Neural cell (in vitro differentiated cells): ENCODE results near the gene IFITM2. TPM values are rescaled to one million over a fixed set of nuclear protein-coding genes. Genes with fewer than 3 reads are reported as not detected.

Source experiments
- H2AFZ ChIP-seq: fragments of 200-600, 300-800 bp; sonication (generic), shearing (Covaris generic); 2 replicates; pipeline ENCODE4 v1.6.0; 2014; ENCODE audit warnings: low read depth, mild to moderate bottlenecking, antibody characterized with exemption, low read length, moderate library complexity
- H3F3A ChIP-seq: fragments of 200-600 bp; shearing (Covaris generic); 2 replicates; pipeline ENCODE4 v1.6.1; 2016; ENCODE audit warnings: mild to moderate bottlenecking, moderate library complexity, mixed read lengths, antibody characterized with exemption, low read length; ENCODE audit not compliant: insufficient read depth, poor library complexity, severe bottlenecking
- H3K27ac ChIP-seq: fragments of 200-600, 300-800 bp; sonication (generic), shearing (Covaris generic); 2 replicates; pipeline ENCODE4 v1.5.1; 2014; ENCODE audit warnings: mild to moderate bottlenecking, low read length, moderate library complexity
- H3K27me3 ChIP-seq: fragments of 300-800, 200-600 bp; sonication (generic), shearing (Covaris generic); 2 replicates; pipeline ENCODE4 v1.6.0; 2014; ENCODE audit warnings: mild to moderate bottlenecking, low read depth, low read length, moderate library complexity; ENCODE audit not compliant: insufficient read depth
- H3K36me3 ChIP-seq: fragments of 300-800, 200-600 bp; sonication (generic), shearing (Covaris generic); 2 replicates; pipeline ENCODE4 v1.5.1; 2014; ENCODE audit warnings: mild to moderate bottlenecking, antibody characterized with exemption, low read length, moderate library complexity; ENCODE audit not compliant: insufficient read depth
- H3K4me2 ChIP-seq: fragments of 300-800, 200-600 bp; sonication (generic), shearing (Covaris generic); 2 replicates; pipeline ENCODE4 v1.6.0; 2014; ENCODE audit warnings: mild to moderate bottlenecking, low read length
- H3K4me3 ChIP-seq: fragments of 300-800, 200-600 bp; sonication (generic), shearing (Covaris generic); 2 replicates; pipeline ENCODE4 v1.5.1; 2014; ENCODE audit warnings: mild to moderate bottlenecking, low read length, moderate library complexity
- H3K79me2 ChIP-seq: fragments of 200-600 bp; shearing (Covaris generic); replicated peaks from 2 replicates; pipeline ENCODE4 v1.6.0; 2014; ENCODE audit warnings: mild to moderate bottlenecking, low read length, moderate library complexity; ENCODE audit not compliant: insufficient read depth
- H3K9ac ChIP-seq: fragments of 300-800, 200-600 bp; sonication (generic), shearing (Covaris generic); 2 replicates; pipeline ENCODE4 v1.6.1; 2016; ENCODE audit warnings: mild to moderate bottlenecking, low read length, mixed read lengths
- H3K9me2 ChIP-seq: fragments of 200-600 bp; shearing (Covaris generic); 2 replicates; pipeline ENCODE4 v1.6.1; 2016; ENCODE audit warnings: mild to moderate bottlenecking, low read length, mixed read lengths; ENCODE audit not compliant: insufficient read depth
- H3K9me3 ChIP-seq: fragments of 200-600, 300-800 bp; sonication (generic), shearing (Covaris generic); 2 replicates; pipeline ENCODE4 v1.6.1; 2016; ENCODE audit warnings: mild to moderate bottlenecking, mixed run types, low read length, moderate library complexity, mixed read lengths
- H4K20me1 ChIP-seq: fragments of 200-600 bp; shearing (Covaris generic); 2 replicates; pipeline ENCODE4 v1.6.1; 2016; ENCODE audit warnings: mild to moderate bottlenecking, mixed run types; ENCODE audit not compliant: insufficient read depth
- EP300 ChIP-seq: fragments of 450-650 bp; conservative IDR thresholded peaks from 2 replicates; pipeline ENCODE4 v1.6.1; 2014; ENCODE audit warnings: antibody characterized with exemption, mild to moderate bottlenecking, moderate library complexity; ENCODE audit not compliant: poor library complexity, severe bottlenecking
- EZH2 ChIP-seq: fragments of 200-600, 300-800 bp; shearing (Covaris generic), sonication (generic); IDR thresholded peaks from 2 replicates; pipeline ENCODE4 v1.6.1; 2014; ENCODE audit warnings: antibody characterized with exemption, low read length, borderline replicate concordance, mild to moderate bottlenecking; ENCODE audit not compliant: insufficient read depth, poor library complexity, severe bottlenecking
- MXI1 ChIP-seq: fragments of 450-650 bp; conservative IDR thresholded peaks from 2 replicates; pipeline ENCODE4 v1.6.1; 2014; ENCODE audit warnings: antibody characterized with exemption, mild to moderate bottlenecking; ENCODE audit not compliant: poor library complexity, severe bottlenecking
- POLR2AphosphoS5 ChIP-seq: IDR thresholded peaks from 2 replicates; pipeline ENCODE4 v1.6.1; 2012
- RAD21 ChIP-seq: fragments of 450-650 bp; conservative IDR thresholded peaks from 2 replicates; pipeline ENCODE4 v1.6.1; 2014; ENCODE audit warnings: antibody characterized with exemption, mild to moderate bottlenecking, moderate library complexity
- REST ChIP-seq: IDR thresholded peaks from 2 replicates; pipeline ENCODE4 v1.6.1; 2012; ENCODE audit warnings: borderline replicate concordance
- SMC3 ChIP-seq: fragments of 450-650 bp; conservative IDR thresholded peaks from 2 replicates; pipeline ENCODE4 v1.6.1; 2014; ENCODE audit warnings: antibody characterized with exemption, mild to moderate bottlenecking, moderate library complexity; ENCODE audit not compliant: poor library complexity
- TAF1 ChIP-seq: IDR thresholded peaks from 2 replicates; pipeline ENCODE4 v1.6.1; 2012; ENCODE audit warnings: low read depth
- polyA plus RNA-seq: library from polyadenylated mRNA; depleted of rRNA; stranded (reverse); fragments of >200 nt; gene quantifications from 2 replicates; pipeline ENCODE4 v1.2.3, GENCODE V29; 2014
- TF ChIP-seq, protein P1 (sequence below): fragments of 450-650 bp; IDR thresholded peaks from 2 replicates; pipeline ENCODE4 v1.5.1; 2014; ENCODE audit warnings: antibody characterized with exemption, mild to moderate bottlenecking, moderate library complexity; ENCODE audit not compliant: poor library complexity, severe bottlenecking

IFITM2 gene
- polyA plus RNA-seq, 1 donor from 2014 or later: not detected

DNA sequence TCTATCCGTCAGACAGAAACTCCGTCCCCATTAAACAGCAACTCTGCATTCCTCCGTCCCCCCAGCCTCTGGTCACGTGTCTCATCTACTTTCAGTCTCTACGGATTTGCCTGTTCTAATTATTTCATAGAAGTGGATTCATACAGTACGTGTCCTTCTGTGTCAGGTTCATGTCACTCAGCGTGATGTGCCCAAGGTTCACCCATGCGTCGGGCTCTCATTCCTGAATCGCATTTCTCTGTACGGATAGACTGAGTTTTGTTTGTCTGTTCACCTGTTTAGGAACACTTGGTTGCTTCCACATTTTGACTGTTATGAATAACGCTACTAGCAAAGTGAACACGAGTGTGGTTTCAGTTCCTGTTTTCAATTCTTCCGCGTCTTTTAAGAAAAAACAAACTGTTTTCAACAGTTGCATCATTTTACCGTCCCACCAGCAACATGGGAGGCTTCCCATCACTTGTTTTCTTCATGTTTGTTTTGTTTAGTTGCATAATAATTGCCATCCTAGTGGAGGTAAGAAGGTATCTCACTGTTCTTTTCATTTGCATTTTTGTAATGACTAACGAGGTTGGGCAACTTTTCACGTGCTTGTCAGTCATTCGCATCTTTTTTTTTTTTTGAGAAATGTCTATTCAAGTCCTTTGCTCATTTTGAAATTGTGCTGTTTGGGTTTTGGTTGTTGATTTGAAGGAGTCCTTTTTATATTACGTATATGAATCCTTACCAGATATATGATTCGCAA, 38.3 kb upstream of the IFITM2 start:
- Histone ChIP-seq H3K9me3 (no peaks in the 10 kb centered on the region), H3K4me2 (no peak overlapping the region), H3K27ac (no peak overlapping the region), H3K4me3 (no peak overlapping the region), H3F3A (no peaks in the 10 kb centered on the region), H3K27me3 (no peaks in the 10 kb centered on the region), H4K20me1 (no peaks in the 10 kb centered on the region), H2AFZ (no peak overlapping the region), H3K79me2 (no peaks in the 10 kb centered on the region), H3K9ac (no peak overlapping the region), H3K36me3 (no peaks in the 10 kb centered on the region), H3K9me2 (no peaks in the 10 kb centered on the region)
- TF ChIP-seq, protein P1, sequence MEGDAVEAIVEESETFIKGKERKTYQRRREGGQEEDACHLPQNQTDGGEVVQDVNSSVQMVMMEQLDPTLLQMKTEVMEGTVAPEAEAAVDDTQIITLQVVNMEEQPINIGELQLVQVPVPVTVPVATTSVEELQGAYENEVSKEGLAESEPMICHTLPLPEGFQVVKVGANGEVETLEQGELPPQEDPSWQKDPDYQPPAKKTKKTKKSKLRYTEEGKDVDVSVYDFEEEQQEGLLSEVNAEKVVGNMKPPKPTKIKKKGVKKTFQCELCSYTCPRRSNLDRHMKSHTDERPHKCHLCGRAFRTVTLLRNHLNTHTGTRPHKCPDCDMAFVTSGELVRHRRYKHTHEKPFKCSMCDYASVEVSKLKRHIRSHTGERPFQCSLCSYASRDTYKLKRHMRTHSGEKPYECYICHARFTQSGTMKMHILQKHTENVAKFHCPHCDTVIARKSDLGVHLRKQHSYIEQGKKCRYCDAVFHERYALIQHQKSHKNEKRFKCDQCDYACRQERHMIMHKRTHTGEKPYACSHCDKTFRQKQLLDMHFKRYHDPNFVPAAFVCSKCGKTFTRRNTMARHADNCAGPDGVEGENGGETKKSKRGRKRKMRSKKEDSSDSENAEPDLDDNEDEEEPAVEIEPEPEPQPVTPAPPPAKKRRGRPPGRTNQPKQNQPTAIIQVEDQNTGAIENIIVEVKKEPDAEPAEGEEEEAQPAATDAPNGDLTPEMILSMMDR: no peak
- no peak for TF ChIP-seq SMC3
- TF ChIP-seq EZH2: no peak
- no peak for TF ChIP-seq RAD21
- no peak for TF ChIP-seq EP300
- no peak for TF ChIP-seq REST
- TF ChIP-seq POLR2AphosphoS5: no peak
- TF ChIP-seq TAF1: no peak
- no peak for TF ChIP-seq MXI1

GRCh38 chr11:270451-271318, 36.9 kb upstream of the IFITM2 start:
- Histone ChIP-seq H3K4me3 (no peak overlapping the region), H3F3A (no peaks in the 10 kb centered on the region), H3K36me3 (no peaks in the 10 kb centered on the region), H3K9ac (no peak overlapping the region), H3K27me3 (no peaks in the 10 kb centered on the region), H3K4me2 (no peak overlapping the region), H3K79me2 (no peaks in the 10 kb centered on the region), H4K20me1 (no peaks in the 10 kb centered on the region), H3K27ac (no peak overlapping the region), H3K9me3 (no peaks in the 10 kb centered on the region), H3K9me2 (no peaks in the 10 kb centered on the region), H2AFZ (no peak overlapping the region)
- TF ChIP-seq EP300 (no peak), EZH2 (no peak), TAF1 (no peak), SMC3 (no peak), REST (no peak), POLR2AphosphoS5 (no peak), RAD21 (no peak), MXI1 (no peak)
- TF ChIP-seq, protein P1: no peak
